ENCODE measurements around the gene MYRF. TPM values are rescaled to one million over a fixed set of nuclear protein-coding genes. Genes with fewer than 3 reads are reported as not detected.

The MYRF gene
- total and polyA plus RNA-seq, 2 of the 13 experiments (the other 11 are each of a cell fraction or from before 2014, with no cell fraction given), result 10.2 to 25.9 TPM

DNA sequence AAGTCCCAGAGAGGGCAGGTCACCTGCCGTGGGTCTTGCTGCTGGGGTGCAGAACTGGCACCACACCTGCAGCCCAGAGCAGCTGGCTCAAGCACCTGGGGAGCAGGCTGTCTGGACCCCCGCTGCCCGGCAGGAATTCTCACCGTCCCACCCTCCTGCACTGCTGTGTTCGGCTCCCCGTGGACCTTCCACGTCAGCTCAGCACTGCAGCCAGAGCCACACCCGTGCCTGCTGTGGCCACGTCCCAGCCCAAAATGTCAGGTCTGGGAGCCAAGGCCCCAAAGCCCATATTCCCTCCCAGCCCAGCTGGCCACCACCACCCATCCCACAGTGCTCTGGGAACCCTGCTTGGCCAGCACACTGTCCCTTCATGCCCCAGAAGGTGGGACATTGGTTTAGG is 28.0 kb upstream of the MYRF start:
- H4K20me1 ChIP-seq (ENCODE audit: insufficient read depth, low read length), result no peaks in the 10 kb centered on the region
- H3K4me3 ChIP-seq (replicated peaks in 1 of 3; ENCODE audit: insufficient read depth in 1 of 3, low read depth in 2 of 3, low read length in 3 of 3), result no peak overlapping the region
- no TSS peak for BruUV-seq (replicated peaks)
- in situ Hi-C loops (cut with HindIII; ENCODE audit: extremely low pct_ligation_motif_present, low pct_unique_long_range_greater_than_20kb), result no loop called here
- no peak overlapping the region for H3K27ac ChIP-seq (ENCODE audit: extremely low read length, insufficient read depth, low read length)
- ATAC-seq (no peak), FAIRE-seq (no peak), DNase-seq (ENCODE audit: low spot score) (no peak)
- TF ChIP-seq KDM2A (CRISPR knock-in tag; IDR thresholded peaks at IDR 0.05; ENCODE audit: borderline replicate concordance, low read depth) (no peak), SAP130 (CRISPR knock-in tag; IDR thresholded peaks at IDR 0.05; ENCODE audit: low read depth) (no peak), NCOA1 (CRISPR knock-in tag; IDR thresholded peaks at IDR 0.05) (no peak), TBX3 (IDR thresholded peaks at IDR 0.05; ENCODE audit: borderline replicate concordance) (no peak), ZMYM3 (CRISPR knock-in tag; IDR thresholded peaks at IDR 0.05) (no peak), ZNF230 (CRISPR knock-in tag; IDR thresholded peaks at IDR 0.05) (no peak), ZNF766 (CRISPR knock-in tag; IDR thresholded peaks at IDR 0.05; ENCODE audit: borderline replicate concordance) (no peak), MXD4 (CRISPR knock-in tag; IDR thresholded peaks at IDR 0.05) (no peak), NFE2 (CRISPR knock-in tag; IDR thresholded peaks at IDR 0.05) (no peak), NRL (CRISPR knock-in tag; IDR thresholded peaks at IDR 0.05; ENCODE audit: borderline replicate concordance) (no peak), SIN3B (IDR thresholded peaks at IDR 0.05; ENCODE audit: low read length) (no peak), ZNF749 (CRISPR knock-in tag; IDR thresholded peaks at IDR 0.05; ENCODE audit: borderline replicate concordance) (no peak), RBM22 (optimal IDR thresholded peaks at IDR 0.05; ENCODE audit: low read length) (no peak), ETV5 (CRISPR knock-in tag; IDR thresholded peaks at IDR 0.05; ENCODE audit: borderline replicate concordance) (no peak)
- TF ChIP-seq, protein P1, sequence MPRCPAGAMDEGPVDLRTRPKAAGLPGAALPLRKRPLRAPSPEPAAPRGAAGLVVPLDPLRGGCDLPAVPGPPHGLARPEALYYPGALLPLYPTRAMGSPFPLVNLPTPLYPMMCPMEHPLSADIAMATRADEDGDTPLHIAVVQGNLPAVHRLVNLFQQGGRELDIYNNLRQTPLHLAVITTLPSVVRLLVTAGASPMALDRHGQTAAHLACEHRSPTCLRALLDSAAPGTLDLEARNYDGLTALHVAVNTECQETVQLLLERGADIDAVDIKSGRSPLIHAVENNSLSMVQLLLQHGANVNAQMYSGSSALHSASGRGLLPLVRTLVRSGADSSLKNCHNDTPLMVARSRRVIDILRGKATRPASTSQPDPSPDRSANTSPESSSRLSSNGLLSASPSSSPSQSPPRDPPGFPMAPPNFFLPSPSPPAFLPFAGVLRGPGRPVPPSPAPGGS (CRISPR knock-in tag; IDR thresholded peaks at IDR 0.05), result no peak
- TF ChIP-seq, protein P2, sequence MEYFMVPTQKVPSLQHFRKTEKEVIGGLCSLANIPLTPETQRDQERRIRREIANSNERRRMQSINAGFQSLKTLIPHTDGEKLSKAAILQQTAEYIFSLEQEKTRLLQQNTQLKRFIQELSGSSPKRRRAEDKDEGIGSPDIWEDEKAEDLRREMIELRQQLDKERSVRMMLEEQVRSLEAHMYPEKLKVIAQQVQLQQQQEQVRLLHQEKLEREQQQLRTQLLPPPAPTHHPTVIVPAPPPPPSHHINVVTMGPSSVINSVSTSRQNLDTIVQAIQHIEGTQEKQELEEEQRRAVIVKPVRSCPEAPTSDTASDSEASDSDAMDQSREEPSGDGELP (IDR thresholded peaks at IDR 0.05; ENCODE audit: borderline replicate concordance, low read depth), result no peak
- TF ChIP-seq, protein P3, sequence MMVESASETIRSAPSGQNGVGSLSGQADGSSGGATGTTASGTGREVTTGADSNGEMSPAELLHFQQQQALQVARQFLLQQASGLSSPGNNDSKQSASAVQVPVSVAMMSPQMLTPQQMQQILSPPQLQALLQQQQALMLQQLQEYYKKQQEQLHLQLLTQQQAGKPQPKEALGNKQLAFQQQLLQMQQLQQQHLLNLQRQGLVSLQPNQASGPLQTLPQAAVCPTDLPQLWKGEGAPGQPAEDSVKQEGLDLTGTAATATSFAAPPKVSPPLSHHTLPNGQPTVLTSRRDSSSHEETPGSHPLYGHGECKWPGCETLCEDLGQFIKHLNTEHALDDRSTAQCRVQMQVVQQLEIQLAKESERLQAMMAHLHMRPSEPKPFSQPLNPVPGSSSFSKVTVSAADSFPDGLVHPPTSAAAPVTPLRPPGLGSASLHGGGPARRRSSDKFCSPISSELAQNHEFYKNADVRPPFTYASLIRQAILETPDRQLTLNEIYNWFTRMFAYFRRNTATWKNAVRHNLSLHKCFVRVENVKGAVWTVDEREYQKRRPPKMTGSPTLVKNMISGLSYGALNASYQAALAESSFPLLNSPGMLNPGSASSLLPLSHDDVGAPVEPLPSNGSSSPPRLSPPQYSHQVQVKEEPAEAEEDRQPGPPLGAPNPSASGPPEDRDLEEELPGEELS (CRISPR knock-in tag; IDR thresholded peaks at IDR 0.05), result no peak
- TF ChIP-seq, protein P4, sequence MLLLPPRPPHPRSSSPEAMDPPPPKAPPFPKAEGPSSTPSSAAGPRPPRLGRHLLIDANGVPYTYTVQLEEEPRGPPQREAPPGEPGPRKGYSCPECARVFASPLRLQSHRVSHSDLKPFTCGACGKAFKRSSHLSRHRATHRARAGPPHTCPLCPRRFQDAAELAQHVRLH (CRISPR knock-in tag; IDR thresholded peaks at IDR 0.05; ENCODE audit: borderline replicate concordance, low read depth), result no peak
- TF ChIP-seq, protein P5, sequence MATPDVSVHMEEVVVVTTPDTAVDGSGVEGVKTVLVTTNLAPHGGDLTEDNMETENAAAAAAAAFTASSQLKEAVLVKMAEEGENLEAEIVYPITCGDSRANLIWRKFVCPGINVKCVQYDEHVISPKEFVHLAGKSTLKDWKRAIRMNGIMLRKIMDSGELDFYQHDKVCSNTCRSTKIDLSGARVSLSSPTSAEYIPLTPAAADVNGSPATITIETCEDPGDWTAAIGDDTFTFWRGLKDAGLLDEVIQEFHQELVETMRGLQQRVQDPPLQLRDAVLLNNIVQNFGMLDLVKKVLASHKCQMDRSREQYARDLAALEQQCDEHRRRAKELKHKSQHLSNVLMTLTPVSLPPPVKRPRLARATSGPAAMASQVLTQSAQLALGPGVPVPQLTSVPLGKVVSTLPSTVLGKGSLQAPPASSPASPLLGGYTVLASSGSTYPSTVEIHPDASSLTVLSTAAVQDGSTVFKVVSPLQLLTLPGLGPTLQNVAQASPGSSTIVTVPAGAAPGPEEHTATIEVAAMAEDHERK (CRISPR knock-in tag; IDR thresholded peaks at IDR 0.05; ENCODE audit: low read depth), result no peak
- H3K9ac ChIP-seq (ENCODE audit: insufficient read depth, low read depth, low read length), result no peak overlapping the region
- intact Hi-C loops (cut with micrococcal nuclease; ENCODE audit: unreplicated experiment), result no loop called here
- 100% methylated on average over 8 of the region's 9 CpGs for WGBS (ENCODE audit: low lambda C conversion rate)
- H3K27me3 ChIP-seq (ENCODE audit: control insufficient read depth in 1 of 2, insufficient read depth in 2 of 2, low read length in 2 of 2), result no peaks in the 10 kb centered on the region
- H3K79me2 ChIP-seq (ENCODE audit: insufficient read depth, low read length), result no peaks in the 10 kb centered on the region
- H3K4me2 ChIP-seq (ENCODE audit: low read depth, low read length), result no peak overlapping the region
- no peak overlapping the region for H2AFZ ChIP-seq (ENCODE audit: low read length)
- CTCF ChIA-PET (ENCODE audit: low intra/inter-chr PET ratio, low total read pairs), result no interaction called here
- no peaks in the 10 kb centered on the region for H3K4me1 ChIP-seq (ENCODE audit: insufficient read depth, low read length)
- POLR2A ChIA-PET, result no interaction called here
- H3K36me3 ChIP-seq (replicated peaks in 1 of 2; ENCODE audit: control insufficient read depth in 1 of 2, insufficient read depth in 2 of 2, low read length in 2 of 2), result peaks cover 12 to 48% of the 10 kb centered on the region in 2 experiments
- H3K9me3 ChIP-seq (ENCODE audit: low read length), result no peaks in the 10 kb centered on the region

Data from HepG2 (cell line).